GM12892 (cell line): ENCODE data around the gene HIVEP2.

ENCODE experiments used
- POLR2A ChIP-seq: IDR thresholded peaks from 2 replicates; pipeline ENCODE4 v1.6.1; 2011; ENCODE audit warnings: low read depth, low read length, control low read depth
- POLR2AphosphoS5 ChIP-seq: IDR thresholded peaks from 2 replicates; pipeline ENCODE4 v1.6.1; 2011; ENCODE audit warnings: low read depth, low read length, control low read depth
- TAF1 ChIP-seq: IDR thresholded peaks from 2 replicates; pipeline ENCODE4 v1.6.1; 2011; ENCODE audit warnings: low read depth, mild to moderate bottlenecking, control low read depth, low read length, borderline replicate concordance

DNA sequence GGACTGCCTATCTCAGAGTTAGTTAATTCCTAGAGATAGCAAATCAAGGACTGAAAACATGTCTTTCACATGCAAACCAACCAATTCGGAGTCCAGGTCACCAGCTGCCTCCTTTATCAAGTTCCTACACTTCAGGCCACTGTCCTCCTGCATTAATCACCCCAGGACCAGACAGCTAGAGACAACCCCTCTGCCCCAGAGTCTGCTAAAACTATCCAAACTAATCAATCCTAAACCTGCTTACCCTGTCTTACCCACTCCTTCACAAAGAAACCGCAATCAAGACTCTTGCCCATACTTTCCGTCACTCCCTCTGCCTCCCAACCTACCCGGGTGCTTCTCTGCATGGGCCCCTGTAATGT, 207.0 kb downstream of the HIVEP2 start:
- TF ChIP-seq TAF1: no peak
- TF ChIP-seq POLR2A: no peak
- no peak for TF ChIP-seq POLR2AphosphoS5
